ENCODE results near the gene RSPH6A. TPM values are rescaled to one million over a fixed set of nuclear protein-coding genes. Genes with fewer than 3 reads are reported as not detected.

Gene RSPH6A
- total and polyA plus RNA-seq, 2 of the 4 experiments (the other 2 are of a cell fraction), result under 0.01 to 0.09 TPM

DNA sequence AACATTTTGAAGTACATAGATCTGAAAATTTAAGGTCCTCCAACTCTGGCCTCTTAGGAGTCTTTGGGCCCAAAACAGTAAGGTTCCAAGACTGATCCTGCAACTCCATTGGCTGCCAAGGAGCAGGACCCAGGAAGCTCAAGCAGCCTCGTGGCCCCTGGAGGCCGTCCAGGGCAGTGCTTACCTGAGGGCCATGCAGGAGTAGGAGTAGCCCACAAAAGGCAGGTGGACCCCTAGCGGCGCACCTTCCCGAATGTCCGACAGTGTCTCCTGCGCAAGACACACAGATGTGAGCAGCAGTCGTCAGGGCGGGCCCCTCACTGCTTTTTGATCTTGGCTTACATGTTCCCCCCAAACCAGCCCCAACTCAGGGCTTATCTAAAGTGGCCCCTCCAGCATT lies 40.3 kb downstream of the RSPH6A start:
- Histone ChIP-seq H2BK20ac (ENCODE audit: low read depth, low read length) (no peak overlapping the region), H3K4me1 (ENCODE audit: control insufficient read depth, insufficient read depth, low read length) (no peaks in the 10 kb centered on the region), H3K9me1 (ENCODE audit: insufficient read depth, low read length) (no peaks in the 10 kb centered on the region; the same call in none of the 2 replicates), H3K14ac (replicated peaks; ENCODE audit: low read depth, low read length) (no peak overlapping the region), H3K9me3 (ENCODE audit: control insufficient read depth, insufficient read depth, low read length) (no peaks in the 10 kb centered on the region), H2AK5ac (ENCODE audit: low read depth, low read length) (no peak overlapping the region), H4K20me1 (ENCODE audit: insufficient read depth, low read length) (peaks cover 20% of the 10 kb centered on the region), H3K4ac (ENCODE audit: low read depth, low read length) (no peak overlapping the region), H3K4me2 (ENCODE audit: low read depth, low read length) (no peak overlapping the region), H4K91ac (ENCODE audit: insufficient read depth, low read depth, low read length) (no peak overlapping the region), H2BK5ac (ENCODE audit: low read depth, low read length, poor library complexity, severe bottlenecking) (no peak overlapping the region), H3K23ac (ENCODE audit: low read depth, low read length) (no peak overlapping the region), H4K5ac (ENCODE audit: low read depth, low read length) (no peak overlapping the region), H3K4me3 (ENCODE audit: insufficient read depth, low read depth, low read length) (no peak overlapping the region), H2AK9ac (replicated peaks; ENCODE audit: low read depth, low read length, poor library complexity) (no peak overlapping the region), H3K27ac (ENCODE audit: insufficient read depth, low read length) (no peak overlapping the region), H3K56ac (ENCODE audit: extremely low read depth, insufficient read depth, low read length) (no peak overlapping the region), H3K27me3 (ENCODE audit: control insufficient read depth, insufficient read depth, low read length) (no peaks in the 10 kb centered on the region), H2BK15ac (ENCODE audit: low read depth, low read length) (no peak overlapping the region), H4K8ac (ENCODE audit: low read depth in 2 of 2, low read length in 2 of 2) (no peak overlapping the region), H3K9ac (ENCODE audit: low read depth, low read length) (no peak overlapping the region), H3K36me3 (ENCODE audit: control insufficient read depth, insufficient read depth, low read length) (peaks cover 41% of the 10 kb centered on the region), H2BK120ac (ENCODE audit: low read depth, low read length) (no peak overlapping the region), H3K18ac (ENCODE audit: low read depth, low read length) (no peak overlapping the region), H2AFZ (replicated peaks; ENCODE audit: low read length, poor library complexity) (no peak overlapping the region), H3K79me1 (ENCODE audit: low read depth in 1 of 2, low read length in 2 of 2) (peaks cover 8 to 28% of the 10 kb centered on the region in 2 experiments; a peak in 3 of 4 replicates)
- BruUV-seq (replicated peaks), result no TSS peak
- in situ Hi-C loops (cut with MboI; ENCODE audit: low sequenced_read_pairs) (no loop called here), intact Hi-C loops (cut with micrococcal nuclease) (no loop called here), dilution Hi-C loops (cut with HindIII; ENCODE audit: low sequenced_read_pairs, unreplicated experiment) (no loop called here)
- 94% methylated on average over 7 of the region's 9 CpGs; no CpG with 5 or more reads in 1 of the 2 experiments for WGBS, 2 experiments (ENCODE audit: extremely low coverage in 2 of 2, insufficient read length in 1 of 2)
- no peak for DNase-seq
- ChIA-PET CTCF (interaction anchor here (0.8 kb wide), 1 partner anchor 24 kb away, joined by 5 read pairs; no protein-coding TSS in a partner anchor), POLR2A (ENCODE audit: unreplicated experiment) (no interaction called here)
- ATAC-seq (ENCODE audit: low read depth), result no peak
- TF ChIP-seq RCOR1 (IDR thresholded peaks at IDR 0.05; ENCODE audit: insufficient replicate concordance, low read length) (no peak), RAD21 (IDR thresholded peaks at IDR 0.05; ENCODE audit: low read length) (no peak), CHD1 (IDR thresholded peaks at IDR 0.05; ENCODE audit: low read depth, low read length) (no peak), POLR2A (IDR thresholded peaks at IDR 0.05; ENCODE audit: low read depth, low read length) (no peak), NFE2L2 (IDR thresholded peaks at IDR 0.05; ENCODE audit: low read depth, low read length) (no peak)
- TF ChIP-seq, protein P1, sequence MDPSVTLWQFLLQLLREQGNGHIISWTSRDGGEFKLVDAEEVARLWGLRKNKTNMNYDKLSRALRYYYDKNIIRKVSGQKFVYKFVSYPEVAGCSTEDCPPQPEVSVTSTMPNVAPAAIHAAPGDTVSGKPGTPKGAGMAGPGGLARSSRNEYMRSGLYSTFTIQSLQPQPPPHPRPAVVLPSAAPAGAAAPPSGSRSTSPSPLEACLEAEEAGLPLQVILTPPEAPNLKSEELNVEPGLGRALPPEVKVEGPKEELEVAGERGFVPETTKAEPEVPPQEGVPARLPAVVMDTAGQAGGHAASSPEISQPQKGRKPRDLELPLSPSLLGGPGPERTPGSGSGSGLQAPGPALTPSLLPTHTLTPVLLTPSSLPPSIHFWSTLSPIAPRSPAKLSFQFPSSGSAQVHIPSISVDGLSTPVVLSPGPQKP (IDR thresholded peaks at IDR 0.05; ENCODE audit: borderline replicate concordance, low read depth, low read length), result no peak

Data from IMR-90 (cell line).